Measurements from ENCODE around the gene ARHGAP32.
"Not testable (repeated sequence)": the region's sequence is repeated elsewhere in the genome, so short reads cannot be mapped to it uniquely, and the experiment has no call there.

ARHGAP32 gene

GRCh38 chr11:129018126-129018525 is 174.0 kb downstream of the ARHGAP32 start:
- DNase-seq = no peak

GRCh38 chr11:129013737-129014475 is 178.2 kb downstream of the ARHGAP32 start:
- no peak for DNase-seq

- no peak for DNase-seq
Observed at GRCh38 chr11:129012880-129013279, 179.2 kb downstream of the ARHGAP32 start.

GRCh38 chr11:129006161-129006560 is 186.0 kb downstream of the ARHGAP32 start:
- no peak for DNase-seq

- DNase-seq = not testable (repeated sequence)
Observed at GRCh38 chr11:128999165-128999564, 193.0 kb downstream of the ARHGAP32 start.

GRCh38 chr11:128988242-128988970 is 203.7 kb downstream of the ARHGAP32 start:
- DNase-seq = no peak

- DNase-seq = no peak
Observed at GRCh38 chr11:128985880-128986279, 206.2 kb downstream of the ARHGAP32 start.

- DNase-seq = no peak
Observed at GRCh38 chr11:128983023-128983422, 209.1 kb downstream of the ARHGAP32 start.

- no peak for DNase-seq
Observed at GRCh38 chr11:128981254-128981653, 210.9 kb downstream of the ARHGAP32 start.

- no peak for DNase-seq
Observed at GRCh38 chr11:128970598-128971190, 221.4 kb downstream of the ARHGAP32 start.

- no peak for DNase-seq
Observed at GRCh38 chr11:128968916-128969315, 223.2 kb downstream of the ARHGAP32 start.

- DNase-seq = no peak
Observed at GRCh38 chr11:128967578-128967977, 224.5 kb downstream of the ARHGAP32 start.

GRCh38 chr11:128965485-128965884 is 226.6 kb downstream of the ARHGAP32 start:
- no peak for DNase-seq

GRCh38 chr11:128964463-128964930 is 227.6 kb downstream of the ARHGAP32 start:
- DNase-seq = no peak

- DNase-seq = no peak
Observed at GRCh38 chr11:128963744-128964325, 228.3 kb downstream of the ARHGAP32 start.

GRCh38 chr11:128962896-128963295 is 229.2 kb downstream of the ARHGAP32 start:
- DNase-seq = no peak

GRCh38 chr11:128961645-128962044 is 230.5 kb downstream of the ARHGAP32 start:
- no peak for DNase-seq

GRCh38 chr11:128957202-128957482 is 235.0 kb downstream of the ARHGAP32 start:
- no peak for DNase-seq

- DNase-seq = peak; percentile 49
Observed at GRCh38 chr11:128956401-128957201, 235.5 kb downstream of the ARHGAP32 start.

- no peak for DNase-seq
Observed at GRCh38 chr11:128955636-128956035, 236.5 kb downstream of the ARHGAP32 start.

GRCh38 chr11:128953151-128953550 is 239.0 kb downstream of the ARHGAP32 start:
- no peak for DNase-seq

- DNase-seq = no peak
Observed at GRCh38 chr11:128949791-128950454, 242.2 kb downstream of the ARHGAP32 start.
